ENCODE data around the gene FOXP1.

- TF ChIP-seq POLR2AphosphoS5 (IDR thresholded peaks at IDR 0.05; ENCODE audit: insufficient read depth in 1 of 2, low read depth in 1 of 2): no peak
- TF ChIP-seq, protein P1, sequence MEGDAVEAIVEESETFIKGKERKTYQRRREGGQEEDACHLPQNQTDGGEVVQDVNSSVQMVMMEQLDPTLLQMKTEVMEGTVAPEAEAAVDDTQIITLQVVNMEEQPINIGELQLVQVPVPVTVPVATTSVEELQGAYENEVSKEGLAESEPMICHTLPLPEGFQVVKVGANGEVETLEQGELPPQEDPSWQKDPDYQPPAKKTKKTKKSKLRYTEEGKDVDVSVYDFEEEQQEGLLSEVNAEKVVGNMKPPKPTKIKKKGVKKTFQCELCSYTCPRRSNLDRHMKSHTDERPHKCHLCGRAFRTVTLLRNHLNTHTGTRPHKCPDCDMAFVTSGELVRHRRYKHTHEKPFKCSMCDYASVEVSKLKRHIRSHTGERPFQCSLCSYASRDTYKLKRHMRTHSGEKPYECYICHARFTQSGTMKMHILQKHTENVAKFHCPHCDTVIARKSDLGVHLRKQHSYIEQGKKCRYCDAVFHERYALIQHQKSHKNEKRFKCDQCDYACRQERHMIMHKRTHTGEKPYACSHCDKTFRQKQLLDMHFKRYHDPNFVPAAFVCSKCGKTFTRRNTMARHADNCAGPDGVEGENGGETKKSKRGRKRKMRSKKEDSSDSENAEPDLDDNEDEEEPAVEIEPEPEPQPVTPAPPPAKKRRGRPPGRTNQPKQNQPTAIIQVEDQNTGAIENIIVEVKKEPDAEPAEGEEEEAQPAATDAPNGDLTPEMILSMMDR (IDR thresholded peaks at IDR 0.05): no peak
- TF ChIP-seq POLR2A (IDR thresholded peaks at IDR 0.05): no peak
These were observed 357.5 kb downstream of the FOXP1 start for GRCh38 chr3:71225951-71226564.
